ENCODE data around the gene GHRHR.

Gene GHRHR

GRCh38 chr7:30928254-30928872 lies 35.4 kb upstream of the GHRHR start:
- no peak for DNase-seq (ENCODE audit: low read depth)

GRCh38 chr7:30929686-30930085 lies 34.1 kb upstream of the GHRHR start:
- DNase-seq (ENCODE audit: low read depth) = no peak

GRCh38 chr7:30930621-30931020 lies 33.1 kb upstream of the GHRHR start:
- no peak for DNase-seq (ENCODE audit: low read depth)

- DNase-seq (ENCODE audit: low read depth) = no peak
Measured at GRCh38 chr7:30931161-30931928, 32.4 kb upstream of the GHRHR start.

- no peak for DNase-seq (ENCODE audit: low read depth)
Measured at GRCh38 chr7:30931929-30932540, 31.7 kb upstream of the GHRHR start.

- no peak for DNase-seq (ENCODE audit: low read depth)
Measured at GRCh38 chr7:30932562-30932961, 31.2 kb upstream of the GHRHR start.

- no peak for DNase-seq (ENCODE audit: low read depth)
Measured at GRCh38 chr7:30933124-30933974, 30.4 kb upstream of the GHRHR start.

GRCh38 chr7:30934225-30934624 lies 29.5 kb upstream of the GHRHR start:
- no peak for DNase-seq (ENCODE audit: low read depth)

GRCh38 chr7:30934732-30935568 lies 28.8 kb upstream of the GHRHR start:
- DNase-seq (ENCODE audit: low read depth) = no peak

- no peak for DNase-seq (ENCODE audit: low read depth)
Measured at GRCh38 chr7:30935569-30935877, 28.2 kb upstream of the GHRHR start.

GRCh38 chr7:30936650-30937245 lies 27.0 kb upstream of the GHRHR start:
- DNase-seq (ENCODE audit: low read depth) = no peak

- DNase-seq (ENCODE audit: low read depth) = no peak
Measured at GRCh38 chr7:30937416-30937815, 26.3 kb upstream of the GHRHR start.

- DNase-seq (ENCODE audit: low read depth) = peak; percentile 40
Measured at GRCh38 chr7:30938435-30939316, 25.1 kb upstream of the GHRHR start.

GRCh38 chr7:30941582-30942323 lies 22.0 kb upstream of the GHRHR start:
- DNase-seq (ENCODE audit: low read depth) = no peak

- no peak for DNase-seq (ENCODE audit: low read depth)
Measured at GRCh38 chr7:30950197-30950596, 13.6 kb upstream of the GHRHR start.

GRCh38 chr7:30954914-30955313 lies 8.8 kb upstream of the GHRHR start:
- no peak for DNase-seq (ENCODE audit: low read depth)

GRCh38 chr7:30956704-30957103 lies 7.0 kb upstream of the GHRHR start:
- no peak for DNase-seq (ENCODE audit: low read depth)

GRCh38 chr7:30965372-30965771 lies 1.6 kb downstream of the GHRHR start:
- no peak for DNase-seq (ENCODE audit: low read depth)

GRCh38 chr7:30965883-30966282 lies 2.1 kb downstream of the GHRHR start:
- DNase-seq (ENCODE audit: low read depth) = no peak

- DNase-seq (ENCODE audit: low read depth) = no peak
Measured at GRCh38 chr7:30968294-30968693, 4.5 kb downstream of the GHRHR start.

Measured in stimulated activated CD8-positive, alpha-beta memory T cell treated with anti-CD3 and anti-CD28 coated beads, Interleukin-4, amount 100 ng/mL, for 24 hours (primary cell).